ENCODE results near the gene ATF6B. TPM values are rescaled to one million over a fixed set of nuclear protein-coding genes. Genes with fewer than 3 reads are reported as not detected.

The ATF6B gene
- total and polyA plus RNA-seq, 8 donors, result 20.9 to 718 (median 54.2) TPM

GRCh38 chr6:32110632-32111031, 17.4 kb downstream of the ATF6B start:
- 14 to 33% (median 19%) methylated on average over 4 to 7 of the region's 7 CpGs for WGBS, 5 donors
- intact Hi-C loops (cut with DNase I; ENCODE audit: low total_unique reads), result no loop called here
- H3K4me1 ChIP-seq, result peaks cover 46 to 88% (median 68%) of the 10 kb centered on the region in 4 donors
- TF ChIP-seq CTCF (IDR thresholded peaks at IDR 0.05) (no peak), EP300 (IDR thresholded peaks at IDR 0.05) (no peak), POLR2A (IDR thresholded peaks at IDR 0.05) (no peak), POLR2AphosphoS5 (IDR thresholded peaks at IDR 0.05) (peak in 2 of 3 donors; percentile 6 to 63)
- DNase-seq, result peak in 1 of 2 donors; percentile 66
- no peaks in the 10 kb centered on the region for H3K9me3 ChIP-seq
- H3K4me3 ChIP-seq, result no peak overlapping the region
- peak overlapping the region in 4 of 5 donors; percentile 75 to 85 (median 79) for H3K27ac ChIP-seq
- peaks cover 0 to 14% (median 10%) of the 10 kb centered on the region in 4 donors for H3K36me3 ChIP-seq
- H3K27me3 ChIP-seq, result peaks cover 0 to 5% (median 0%) of the 10 kb centered on the region in 3 donors

- Histone ChIP-seq H3K27me3 (peaks cover 0 to 5% (median 0%) of the 10 kb centered on the region in 3 donors), H3K9me3 (no peaks in the 10 kb centered on the region), H3K4me3 (no peak overlapping the region), H3K4me1 (peaks cover 46 to 90% (median 67%) of the 10 kb centered on the region in 4 donors), H3K36me3 (peaks cover 0 to 5% (median 1%) of the 10 kb centered on the region in 4 donors), H3K27ac (peak overlapping the region in 4 of 5 donors; percentile 75 to 85 (median 79))
- TF ChIP-seq EP300 (IDR thresholded peaks at IDR 0.05), result no peak
- no peak for TF ChIP-seq CTCF (IDR thresholded peaks at IDR 0.05)
- no peak for DNase-seq
- intact Hi-C loops (cut with DNase I; ENCODE audit: low total_unique reads), result no loop called here
- WGBS, 5 donors, result 49 to 70% (median 56%) methylated on average over 6 of the region's 6 CpGs
These were observed 18.3 kb downstream of the ATF6B start for GRCh38 chr6:32109765-32110160.

GRCh38 chr6:32109114-32109764, 18.8 kb downstream of the ATF6B start, which contains the start of gene TNXB:
TSS of gene TNXB (minus strand) at chr6:32109338. CDS start at chr6:32098198, 11,140 bp downstream.
- Histone ChIP-seq H3K4me3 (peak within 1 kb of the TSS; percentile 29 to 37 (median 32)), H3K27ac (peak within 1 kb of the TSS; percentile 22 to 85 (median 76)), H3K27me3 (peaks cover 0 to 5% (median 0%) of the 10 kb centered on the region in 3 donors), H3K4me1 (peaks cover 46 to 86% (median 65%) of the 10 kb centered on the region in 4 donors), H3K36me3 (peaks cover 0 to under 1% (median 0%) of the 10 kb centered on the region in 4 donors), H3K9me3 (no peaks in the 10 kb centered on the region)
- intact Hi-C loops (cut with DNase I; ENCODE audit: low total_unique reads), result no loop called here
- 7 to 17% (median 13%) methylated on average over 7 to 12 of the region's 12 CpGs for WGBS, 5 donors
- DNase-seq, result peak in 1 of 2 donors; percentile 70
- TF ChIP-seq POLR2A (IDR thresholded peaks at IDR 0.05) (no peak), POLR2AphosphoS5 (IDR thresholded peaks at IDR 0.05) (peak in 2 of 3 donors; percentile 45 to 63), EP300 (IDR thresholded peaks at IDR 0.05) (no peak)

GRCh38 chr6:32108727-32109113, 19.3 kb downstream of the ATF6B start:
- intact Hi-C loops (cut with DNase I; ENCODE audit: low total_unique reads), result no loop called here
- 25 to 46% (median 36%) methylated on average over 6 of the region's 6 CpGs for WGBS, 5 donors
- H3K9me3 ChIP-seq, result no peaks in the 10 kb centered on the region
- H3K27ac ChIP-seq, result peak overlapping the region; percentile 22 to 85 (median 76)
- H3K4me1 ChIP-seq, result peaks cover 46 to 80% (median 62%) of the 10 kb centered on the region in 4 donors
- peak overlapping the region; percentile 29 to 37 (median 32) for H3K4me3 ChIP-seq
- H3K27me3 ChIP-seq, result peaks cover 0 to 5% (median 0%) of the 10 kb centered on the region in 3 donors
- DNase-seq, result no peak
- H3K36me3 ChIP-seq, result no peaks in the 10 kb centered on the region
- TF ChIP-seq POLR2A (IDR thresholded peaks at IDR 0.05) (no peak), EP300 (IDR thresholded peaks at IDR 0.05) (no peak)

- DNase-seq, result peak; percentile 56 to 87
- peaks cover 46 to 75% (median 59%) of the 10 kb centered on the region in 4 donors for H3K4me1 ChIP-seq
- no peaks in the 10 kb centered on the region for H3K36me3 ChIP-seq
- peak overlapping the region; percentile 13 to 85 (median 76) for H3K27ac ChIP-seq
- 1 to 7% (median 4%) methylated on average over 11 to 15 of the region's 15 CpGs for WGBS, 5 donors
- TF ChIP-seq CTCF (IDR thresholded peaks at IDR 0.05) (no peak), POLR2AphosphoS5 (IDR thresholded peaks at IDR 0.05) (peak in 1 of 3 donors; percentile 45)
- intact Hi-C loops (cut with DNase I; ENCODE audit: low total_unique reads), result no loop called here
- no peaks in the 10 kb centered on the region for H3K9me3 ChIP-seq
- peaks cover 0 to 5% (median 0%) of the 10 kb centered on the region in 3 donors for H3K27me3 ChIP-seq
- peak overlapping the region; percentile 29 to 37 (median 32) for H3K4me3 ChIP-seq
These were observed 19.9 kb downstream of the ATF6B start for GRCh38 chr6:32108094-32108627.

Data from stomach (tissue), 9 donors.